H1 (cell line): ENCODE data around the gene CTNND2. TPM values are rescaled to one million over a fixed set of nuclear protein-coding genes. Genes with fewer than 3 reads are reported as not detected.

Experiments
- CTCF ChIA-PET: fragments of 300-600 bp; sonication (Branson Sonifier 250); formaldehyde crosslinking; loops from one replicate; lab custom pipeline; 2021; ENCODE audit not compliant: partially characterized antibody; lab: Charles Lee
- POLR2A ChIA-PET: fragments of 300-600 bp; sonication (Branson Sonifier 250); formaldehyde crosslinking; loops from one replicate; lab custom pipeline; 2021; ENCODE audit warnings: inconsistent platforms; ENCODE audit not compliant: partially characterized antibody; lab: Charles Lee
- DNase-seq, 2 experiments: peaks; one replicate each; pipeline versions ENCODE4 v3.0.0 to v3.0.0-alpha.2; 2010 to 2022; ENCODE audit warnings: low spot score in 2 of 2, low read depth in 1 of 2, mixed read lengths in 1 of 2
- FAIRE-seq: peaks from 2 replicates; lab custom pipeline; 2011; peaks lifted over from hg19 to GRCh38; lab: Jason Lieb, UNC
- H2AFZ ChIP-seq: 2 replicates; pipeline ENCODE4 v1.8.1; 2012; ENCODE audit warnings: low read length, inconsistent platforms
- H2AK5ac ChIP-seq: 2 replicates; pipeline ENCODE4 v1.6.1; 2013; ENCODE audit warnings: low read depth, low read length
- H2BK120ac ChIP-seq: replicated peaks from 2 replicates; pipeline ENCODE3; 2013; ENCODE audit warnings: low read depth, low read length, inconsistent platforms
- H2BK12ac ChIP-seq: 2 replicates; pipeline ENCODE4 v1.6.1; 2013; ENCODE audit warnings: low read depth, low read length
- H2BK15ac ChIP-seq: 2 replicates; pipeline ENCODE4 v1.6.1; 2013; ENCODE audit warnings: low read length
- H2BK20ac ChIP-seq: 2 replicates; pipeline ENCODE4 v1.6.1; 2013; ENCODE audit warnings: low read length
- H2BK5ac ChIP-seq: 2 replicates; pipeline ENCODE4 v1.6.1; 2013; ENCODE audit warnings: low read depth, low read length
- H3K14ac ChIP-seq: 2 replicates; pipeline ENCODE4 v1.6.1; 2013; ENCODE audit warnings: inconsistent platforms; ENCODE audit not compliant: insufficient read length
- H3K18ac ChIP-seq: 2 replicates; pipeline ENCODE4 v1.6.1; 2013; ENCODE audit warnings: low read length; ENCODE audit errors: extremely low read depth
- H3K23ac ChIP-seq: 2 replicates; pipeline ENCODE4 v1.6.1; 2013; ENCODE audit warnings: inconsistent platforms; ENCODE audit not compliant: insufficient read length
- H3K23me2 ChIP-seq: 2 replicates; pipeline ENCODE4 v1.6.1; 2013; ENCODE audit warnings: low read depth, low read length
- H3K27ac ChIP-seq: 2 replicates; pipeline ENCODE4 v1.6.1; 2011; ENCODE audit warnings: low read depth, low read length, inconsistent platforms
- H3K27me3 ChIP-seq, 4 experiments: replicated peaks in 1 of 4; 1 replicate in 1 of 4; 2 replicates in 3 of 4; pipeline versions ENCODE4 v1.6.1 to v1.8.1; 2011 to 2013; ENCODE audit warnings: low read length in 3 of 4, mild to moderate bottlenecking in 3 of 4, inconsistent platforms in 2 of 4, mixed read lengths in 2 of 4, moderate library complexity in 1 of 4; ENCODE audit not compliant: control insufficient read depth in 3 of 4, insufficient read depth in 3 of 4; ENCODE audit errors: extremely low read depth in 1 of 4
- H3K36me3 ChIP-seq, 4 experiments: 2 replicates each; pipeline versions ENCODE4 v1.6.1 to v1.8.1; 2011 to 2013; ENCODE audit warnings: mild to moderate bottlenecking in 4 of 4, low read length in 3 of 4, moderate library complexity in 2 of 4, control low read depth in 1 of 4, inconsistent platforms in 1 of 4; ENCODE audit not compliant: insufficient read depth in 4 of 4, control insufficient read depth in 2 of 4
- H3K4ac ChIP-seq: replicated peaks from 2 replicates; pipeline ENCODE3; 2013; ENCODE audit warnings: low read length, low read depth, mixed read lengths, inconsistent platforms; ENCODE audit not compliant: insufficient read length
- H3K4me1 ChIP-seq, 4 experiments: replicated peaks in 1 of 4; 1 replicate in 1 of 4; 2 replicates in 3 of 4; pipeline versions ENCODE4 v1.6.1 to v1.8.1; 2011 to 2013; ENCODE audit warnings: low read length in 3 of 4, inconsistent platforms in 2 of 4, mixed read lengths in 1 of 4; ENCODE audit not compliant: insufficient read depth in 4 of 4, control insufficient read depth in 3 of 4
- H3K4me2 ChIP-seq, 2 experiments: 2 replicates each; pipeline versions ENCODE4 v1.6.1 to v1.8.1; 2011 to 2013; ENCODE audit warnings: low read depth in 2 of 2, low read length in 2 of 2, control low read depth in 1 of 2, inconsistent platforms in 1 of 2, mild to moderate bottlenecking in 1 of 2; ENCODE audit not compliant: insufficient read depth in 1 of 2
- H3K4me3 ChIP-seq, 4 experiments: fragments of 200-600, 300-600 bp in 1 of 4; sonication (generic), shearing (Covaris generic), sonication (Bioruptor Twin) in 1 of 4; 2 replicates each; pipeline versions ENCODE4 v1.5.1 to v1.8.1; 2011 to 2016; ENCODE audit warnings: low read length in 4 of 4, low read depth in 3 of 4, control low read depth in 2 of 4, inconsistent platforms in 2 of 4, mild to moderate bottlenecking in 2 of 4, mixed read lengths in 1 of 4, moderate library complexity in 1 of 4; ENCODE audit not compliant: insufficient read depth in 2 of 4; ENCODE audit errors: extremely low read depth in 1 of 4
- H3K56ac ChIP-seq: replicated peaks from 2 replicates; pipeline ENCODE3; 2013; ENCODE audit warnings: low read depth, mild to moderate bottlenecking, mixed read lengths, low read length, inconsistent platforms; ENCODE audit not compliant: insufficient read length
- H3K79me1 ChIP-seq: 2 replicates; pipeline ENCODE4 v1.6.1; 2013; ENCODE audit warnings: low read depth, low read length, control low read depth
- H3K79me2 ChIP-seq, 2 experiments: 2 replicates each; pipeline versions ENCODE4 v1.6.1 to v1.8.1; 2012 to 2013; ENCODE audit warnings: low read length in 2 of 2, mild to moderate bottlenecking in 2 of 2, inconsistent platforms in 1 of 2; ENCODE audit not compliant: insufficient read depth in 2 of 2, control insufficient read depth in 1 of 2
- H3K9ac ChIP-seq, 4 experiments: replicated peaks in 1 of 4; 1 replicate in 1 of 4; 2 replicates in 3 of 4; pipeline versions ENCODE4 v1.6.1 to v1.8.1; 2011 to 2013; ENCODE audit warnings: low read depth in 3 of 4, low read length in 3 of 4, control low read depth in 2 of 4, mild to moderate bottlenecking in 2 of 4, moderate library complexity in 2 of 4, inconsistent platforms in 1 of 4; ENCODE audit errors: extremely low read depth in 1 of 4
- H3K9me3 ChIP-seq, 2 experiments: 2 replicates each; pipeline versions ENCODE4 v1.6.1 to v1.8.1; 2012 to 2013; ENCODE audit warnings: mild to moderate bottlenecking in 2 of 2, moderate library complexity in 2 of 2, control low read depth in 1 of 2, inconsistent platforms in 1 of 2, low read depth in 1 of 2, low read length in 1 of 2, mixed read lengths in 1 of 2; ENCODE audit not compliant: insufficient read depth in 2 of 2
- H4K20me1 ChIP-seq, 2 experiments: replicated peaks in 1 of 2; 2 replicates each; pipeline versions ENCODE3 to v1.8.1; 2011 to 2013; ENCODE audit warnings: inconsistent platforms in 2 of 2, low read length in 2 of 2, mild to moderate bottlenecking in 1 of 2; ENCODE audit not compliant: insufficient read depth in 2 of 2, control insufficient read depth in 1 of 2
- H4K5ac ChIP-seq: 2 replicates; pipeline ENCODE4 v1.6.1; 2013; ENCODE audit warnings: low read length, low read depth, mixed read lengths, inconsistent platforms; ENCODE audit not compliant: insufficient read length
- H4K8ac ChIP-seq: 2 replicates; pipeline ENCODE4 v1.8.0; 2013; ENCODE audit warnings: mild to moderate bottlenecking, moderate library complexity, low read length, inconsistent platforms; ENCODE audit not compliant: insufficient read depth; ENCODE audit errors: extremely low read depth
- H4K91ac ChIP-seq: replicated peaks from 2 replicates; pipeline ENCODE3; 2013; ENCODE audit warnings: low read length, mixed read lengths, inconsistent platforms; ENCODE audit not compliant: insufficient read length
- RFX5 ChIP-seq: IDR thresholded peaks from 2 replicates; pipeline ENCODE4 v1.6.1; 2011; ENCODE audit warnings: low read depth, low read length, improper control_type of control experiment, borderline replicate concordance
- WGBS, 2 experiments: shearing (Covaris generic) in 1 of 2; methylation state at CpG; one replicate each; pipeline versions ENCODE4 v1.1.6 to v1.1.7; 2013 to 2015; ENCODE audit warnings: low lambda C conversion rate in 2 of 2, mixed read lengths in 2 of 2, inconsistent platforms in 1 of 2, low coverage in 1 of 2, missing lambda C conversion rate in 1 of 2; ENCODE audit not compliant: insufficient replicate concordance in 2 of 2, insufficient coverage in 1 of 2, insufficient read length in 1 of 2; ENCODE audit errors: extremely low coverage in 1 of 2, missing lambda C conversion rate in 1 of 2; 5-methylcytosine and 5-hydroxymethylcytosine counted together
- polyA plus RNA-seq, 7 experiments: library from polyadenylated mRNA; depleted of rRNA in 3 of 7; stranded (reverse) in 5 of 7; unstranded in 2 of 7; fragments of >200 nt in 5 of 7; fragments of 200-250 nt in 2 of 7; gene quantifications; 1 replicate in 5 of 7; 2 replicates in 1 of 7; 4 replicates in 1 of 7; pipeline versions ENCODE4 v1.2.1 to v1.2.3, GENCODE V29; 2011 to 2013; ENCODE audit warnings: missing spikeins in 2 of 7, mixed read lengths in 2 of 7
- total RNA-seq: library from RNA; stranded (reverse); fragmentation: NEBNext Ultra II Directional; extraction: Animal tissue kit (Norgen Biotek cat#: 25700); gene quantifications from 2 replicates; pipeline ENCODE4 v1.2.1, GENCODE V29; 2021

Gene CTNND2
- total and polyA plus RNA-seq, 2 of the 8 experiments (the other 6 are each of a cell fraction or from before 2014, with no cell fraction given) = 7.4 to 14.2 TPM

DNA sequence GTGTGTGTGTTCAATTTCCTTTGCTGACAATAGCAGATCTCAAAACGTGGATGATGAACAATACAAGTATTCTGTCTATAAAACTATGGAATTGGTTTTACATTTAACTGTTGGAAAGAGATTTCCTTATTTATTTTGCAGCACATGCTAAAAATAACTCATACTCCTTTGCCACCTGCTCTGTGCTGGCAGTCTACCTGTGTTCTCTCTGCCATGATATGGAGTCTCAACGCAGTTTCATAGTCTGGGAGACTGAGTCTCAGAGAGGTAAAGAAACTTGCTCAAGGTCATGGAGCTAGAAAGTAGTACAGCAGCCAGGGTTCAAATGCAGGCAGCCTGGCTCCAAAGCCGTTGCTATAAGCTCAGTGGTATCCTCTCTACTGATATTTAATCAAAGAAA, 677.2 kb downstream of the CTNND2 start:
- no peak overlapping the region for H3K14ac ChIP-seq
- no peak for TF ChIP-seq RFX5

More for the DNA sequence above, 677.2 kb downstream of the CTNND2 start:
- Histone ChIP-seq H2BK12ac (no peak overlapping the region), H3K18ac (no peak overlapping the region), H2BK5ac (no peak overlapping the region), H2AK5ac (no peak overlapping the region), H3K27me3 (no peaks in the 10 kb centered on the region), H3K4ac (no peak overlapping the region), H3K79me1 (no peaks in the 10 kb centered on the region), H3K36me3 (no peaks in the 10 kb centered on the region), H2BK120ac (no peak overlapping the region), H3K79me2 (no peaks in the 10 kb centered on the region), H2BK15ac (no peak overlapping the region), H4K5ac (no peak overlapping the region), H3K23me2 (no peaks in the 10 kb centered on the region), H3K56ac (no peak overlapping the region), H4K8ac (no peak overlapping the region), H2BK20ac (no peak overlapping the region), H3K23ac (no peak overlapping the region), H3K4me3 (no peak overlapping the region), H4K91ac (no peak overlapping the region), H3K4me1 (no peaks in the 10 kb centered on the region), H3K27ac (no peak overlapping the region), H3K9me3 (peaks cover 6 to 8% of the 10 kb centered on the region in 2 experiments; a peak in 3 of 4 replicates), H3K9ac (no peak overlapping the region), H2AFZ (no peak overlapping the region), H3K4me2 (no peak overlapping the region), H4K20me1 (no peaks in the 10 kb centered on the region)
- no peak for FAIRE-seq
- ChIA-PET POLR2A (no interaction called here), CTCF (no interaction called here)
- 94% methylated on average over 3 of the region's 3 CpGs; no CpG with 5 or more reads in 1 of the 2 experiments for WGBS, 2 experiments
- no peak for DNase-seq
